Endodermal cell (in vitro differentiated cells): ENCODE measurements around the gene UBE2L5. TPM values are rescaled to one million over a fixed set of nuclear protein-coding genes. Genes with fewer than 3 reads are reported as not detected.

Experiments
- DNase-seq: peaks from one replicate; pipeline ENCODE4 v3.0.0-alpha.2; 2017
- H3K27ac ChIP-seq: 2 replicates; pipeline ENCODE4 v1.5.1; 2013; ENCODE audit warnings: mild to moderate bottlenecking, low read depth, low read length, moderate library complexity
- H3K27me3 ChIP-seq: 2 replicates; pipeline ENCODE4 v1.6.1; 2013; ENCODE audit warnings: mild to moderate bottlenecking, low read length, moderate library complexity; ENCODE audit not compliant: insufficient read depth, control insufficient read depth, poor library complexity, severe bottlenecking
- H3K36me3 ChIP-seq: 2 replicates; pipeline ENCODE4 v1.7.0; 2013; ENCODE audit warnings: mild to moderate bottlenecking, low read length, moderate library complexity; ENCODE audit not compliant: control insufficient read depth, insufficient read depth
- H3K4me1 ChIP-seq: one replicate; pipeline ENCODE4 v1.7.0; 2013; ENCODE audit warnings: low read length; ENCODE audit not compliant: control insufficient read depth, insufficient read depth
- H3K4me3 ChIP-seq: 2 replicates; pipeline ENCODE4 v1.5.1; 2013; ENCODE audit warnings: mild to moderate bottlenecking, low read length, moderate library complexity
- H3K9ac ChIP-seq: 2 replicates; pipeline ENCODE4 v1.6.1; 2013; ENCODE audit warnings: mild to moderate bottlenecking, low read length, moderate library complexity; ENCODE audit not compliant: poor library complexity, severe bottlenecking; ENCODE audit errors: extremely low read depth
- H3K9me3 ChIP-seq: 2 replicates; pipeline ENCODE4 v1.6.1; 2013; ENCODE audit warnings: mild to moderate bottlenecking, low read length, moderate library complexity; ENCODE audit not compliant: control insufficient read depth
- H3K27ac Mint-ChIP-seq: 2 replicates; pipeline ENCODE4 v1.8.0; 2020; ENCODE audit warnings: mixed read lengths
- H3K27me3 Mint-ChIP-seq: 2 replicates; pipeline ENCODE4 v1.8.0; 2021; ENCODE audit warnings: mild to moderate bottlenecking, mixed read lengths; ENCODE audit not compliant: insufficient read depth
- H3K36me3 Mint-ChIP-seq: 2 replicates; pipeline ENCODE4 v1.8.0; 2020; ENCODE audit warnings: low read depth, mixed read lengths
- H3K4me1 Mint-ChIP-seq: 2 replicates; pipeline ENCODE4 v1.8.0; 2020; ENCODE audit warnings: mixed read lengths
- H3K4me3 Mint-ChIP-seq: 2 replicates; pipeline ENCODE4 v1.8.0; 2020; ENCODE audit warnings: mild to moderate bottlenecking, moderate library complexity, mixed read lengths
- H3K9me3 Mint-ChIP-seq: 2 replicates; pipeline ENCODE4 v1.8.0; 2020; ENCODE audit warnings: mild to moderate bottlenecking, mixed read lengths
- WGBS, 2 experiments: methylation state at CpG; one replicate each; pipeline versions ENCODE4 v1.1.5 to v1.1.7; 2013; ENCODE audit warnings: missing lambda C conversion rate in 2 of 2, mixed read lengths in 1 of 2; ENCODE audit not compliant: insufficient coverage in 1 of 2, insufficient read length in 1 of 2; 5-methylcytosine and 5-hydroxymethylcytosine counted together
- total RNA-seq, 2 donors: library from RNA; stranded (reverse); fragmentation: NEBNext Ultra II Directional in 1 of 2; extraction: Animal tissue kit (Norgen Biotek cat#: 25700) in 1 of 2; gene quantifications; 2 replicates in 1 of 2; 3 replicates in 1 of 2; pipeline ENCODE4 v1.2.1, GENCODE V29; 2021
- TF ChIP-seq, protein P1 (sequence below): fragments of 200-600 bp; sonication (generic); conservative IDR thresholded peaks from 2 replicates; pipeline ENCODE4 v1.5.0; 2021; ENCODE audit warnings: antibody characterized with exemption, mild to moderate bottlenecking

Gene UBE2L5
- total RNA-seq, 2 donors from 2014 or later = not detected

DNA sequence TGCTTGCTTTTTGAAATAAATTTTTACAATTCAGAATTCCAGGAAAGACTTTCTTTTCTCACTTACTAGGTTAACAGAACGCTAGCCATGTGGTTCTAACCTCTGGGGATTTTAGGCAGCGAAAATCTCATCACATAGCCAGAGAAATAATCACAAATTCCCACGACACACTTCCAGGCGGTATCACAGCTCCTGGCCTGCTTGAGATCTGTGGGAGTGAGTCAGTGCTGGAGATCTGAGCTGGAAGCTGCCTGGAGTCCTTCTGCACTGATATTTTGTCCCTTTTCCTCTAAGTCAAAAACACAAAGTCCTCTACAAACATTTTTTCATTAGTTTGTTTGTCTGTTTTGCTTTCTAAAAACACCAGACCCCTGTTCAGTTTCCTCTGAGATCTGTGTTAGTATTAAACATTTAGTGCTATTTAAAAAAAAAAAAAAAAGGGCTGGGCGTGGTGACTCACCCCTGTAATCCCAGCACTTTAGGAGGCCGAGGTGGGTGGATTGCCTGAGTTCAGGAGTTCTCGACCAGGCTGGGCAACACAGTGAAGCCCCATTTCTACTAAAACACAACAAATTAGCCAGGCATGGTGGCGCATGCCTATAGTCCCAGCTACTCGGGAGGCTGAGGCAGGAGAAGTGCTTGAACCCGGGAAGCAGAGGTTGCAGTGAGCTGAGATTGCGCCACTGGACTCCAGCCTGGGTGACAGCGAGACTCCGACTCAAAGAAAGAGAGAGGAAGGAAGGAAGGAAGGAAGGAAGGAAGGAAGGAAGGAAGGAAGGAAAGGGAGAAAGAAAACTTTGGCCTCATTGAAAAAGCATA lies 12.2 kb upstream of the UBE2L5 start:
- Histone ChIP-seq H3K4me1 (no peaks in the 10 kb centered on the region), H3K27me3 (peaks cover 23% of the 10 kb centered on the region)

DNA sequence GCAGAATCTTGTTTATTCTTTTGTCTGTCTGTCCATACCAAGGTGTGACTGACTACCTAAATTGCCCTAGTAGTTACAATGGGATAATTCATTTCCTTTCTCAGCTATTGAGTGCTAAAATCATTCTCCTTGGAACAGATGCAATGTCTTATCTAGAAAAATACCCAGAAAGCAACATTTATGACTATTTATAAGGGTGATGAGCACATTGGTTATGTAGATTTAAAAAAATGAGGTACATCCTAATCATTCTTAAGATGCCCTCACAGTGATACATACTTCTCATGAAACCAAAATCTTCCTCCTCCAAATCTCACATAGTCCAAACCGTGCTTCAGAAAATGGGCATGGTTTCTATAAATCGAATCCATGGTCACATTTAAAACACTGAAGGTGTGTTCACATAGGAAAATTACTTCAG lies 11.6 kb upstream of the UBE2L5 start:
- Histone ChIP-seq H3K4me1 (no peaks in the 10 kb centered on the region), H3K36me3 (no peaks in the 10 kb centered on the region), H3K27ac (no peak overlapping the region), H3K27me3 (peaks cover 23% of the 10 kb centered on the region), H3K9me3 (no peaks in the 10 kb centered on the region), H3K9ac (no peak overlapping the region), H3K4me3 (no peak overlapping the region)
- Mint-ChIP-seq H3K27me3 (peaks cover 47% of the 10 kb centered on the region), H3K27ac (no peak overlapping the region), H3K9me3 (no peaks in the 10 kb centered on the region), H3K4me3 (no peak overlapping the region), H3K4me1 (peaks cover 2% of the 10 kb centered on the region), H3K36me3 (no peaks in the 10 kb centered on the region)
- TF ChIP-seq, protein P1, sequence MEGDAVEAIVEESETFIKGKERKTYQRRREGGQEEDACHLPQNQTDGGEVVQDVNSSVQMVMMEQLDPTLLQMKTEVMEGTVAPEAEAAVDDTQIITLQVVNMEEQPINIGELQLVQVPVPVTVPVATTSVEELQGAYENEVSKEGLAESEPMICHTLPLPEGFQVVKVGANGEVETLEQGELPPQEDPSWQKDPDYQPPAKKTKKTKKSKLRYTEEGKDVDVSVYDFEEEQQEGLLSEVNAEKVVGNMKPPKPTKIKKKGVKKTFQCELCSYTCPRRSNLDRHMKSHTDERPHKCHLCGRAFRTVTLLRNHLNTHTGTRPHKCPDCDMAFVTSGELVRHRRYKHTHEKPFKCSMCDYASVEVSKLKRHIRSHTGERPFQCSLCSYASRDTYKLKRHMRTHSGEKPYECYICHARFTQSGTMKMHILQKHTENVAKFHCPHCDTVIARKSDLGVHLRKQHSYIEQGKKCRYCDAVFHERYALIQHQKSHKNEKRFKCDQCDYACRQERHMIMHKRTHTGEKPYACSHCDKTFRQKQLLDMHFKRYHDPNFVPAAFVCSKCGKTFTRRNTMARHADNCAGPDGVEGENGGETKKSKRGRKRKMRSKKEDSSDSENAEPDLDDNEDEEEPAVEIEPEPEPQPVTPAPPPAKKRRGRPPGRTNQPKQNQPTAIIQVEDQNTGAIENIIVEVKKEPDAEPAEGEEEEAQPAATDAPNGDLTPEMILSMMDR = no peak
- no peak for DNase-seq
- 91% methylated on average over 2 of the region's 2 CpGs; no CpG with 5 or more reads in 1 of the 2 experiments for WGBS, 2 experiments

More for the DNA sequence above, 12.2 kb upstream of the UBE2L5 start:
- H3K9me3 ChIP-seq = no peaks in the 10 kb centered on the region
- DNase-seq = no peak
- no peak overlapping the region for H3K9ac ChIP-seq
- Mint-ChIP-seq H3K4me1 (peaks cover 2% of the 10 kb centered on the region), H3K36me3 (no peaks in the 10 kb centered on the region), H3K4me3 (no peak overlapping the region), H3K27ac (no peak overlapping the region), H3K27me3 (peaks cover 48% of the 10 kb centered on the region), H3K9me3 (no peaks in the 10 kb centered on the region)
- H3K27ac ChIP-seq = no peak overlapping the region
- H3K4me3 ChIP-seq = no peak overlapping the region
- WGBS, 2 experiments = 92 to 100% methylated on average over 4 to 13 of the region's 13 CpGs
- TF ChIP-seq, protein P1 = no peak
- H3K36me3 ChIP-seq = no peaks in the 10 kb centered on the region

DNA sequence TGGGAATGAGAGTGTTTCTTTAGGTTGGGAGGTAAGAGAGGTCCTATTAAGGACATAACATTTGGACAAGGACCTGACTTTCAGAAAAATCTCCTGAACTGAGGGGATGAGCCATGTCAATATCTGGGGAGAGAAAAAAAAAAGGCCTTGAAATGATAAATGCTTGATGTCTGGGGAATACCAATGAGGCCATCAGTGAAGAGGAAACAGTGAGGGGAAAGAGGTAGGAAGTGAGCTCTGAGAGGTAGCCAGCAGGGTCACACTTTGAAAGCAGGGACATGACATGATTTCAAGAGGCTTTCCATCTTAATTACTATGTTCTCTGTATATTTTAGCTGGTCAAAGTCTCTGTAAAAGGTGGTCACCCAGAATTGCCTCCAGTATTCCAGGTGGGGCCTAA lies 9.9 kb upstream of the UBE2L5 start:
- Mint-ChIP-seq H3K4me3 (no peak overlapping the region), H3K27me3 (peaks cover 32% of the 10 kb centered on the region), H3K27ac (no peak overlapping the region), H3K36me3 (no peaks in the 10 kb centered on the region), H3K9me3 (no peaks in the 10 kb centered on the region), H3K4me1 (peaks cover 2% of the 10 kb centered on the region)
- Histone ChIP-seq H3K9me3 (no peaks in the 10 kb centered on the region), H3K27ac (no peak overlapping the region), H3K4me3 (no peak overlapping the region), H3K27me3 (peaks cover 16% of the 10 kb centered on the region), H3K36me3 (no peaks in the 10 kb centered on the region), H3K9ac (no peak overlapping the region), H3K4me1 (no peaks in the 10 kb centered on the region)
- no peak for DNase-seq
- TF ChIP-seq, protein P1 = no peak
